HG02885 (cell line): ENCODE data around the gene DCDC1.

Experiments
- ATAC-seq: cut with Tn5 transposase; IDR thresholded peaks from one replicate; pipeline ENCODE4 v1.9.1; 2021; ENCODE audit warnings: mild to moderate bottlenecking; ENCODE audit not compliant: unreplicated experiment, poor library complexity

Gene DCDC1

DNA sequence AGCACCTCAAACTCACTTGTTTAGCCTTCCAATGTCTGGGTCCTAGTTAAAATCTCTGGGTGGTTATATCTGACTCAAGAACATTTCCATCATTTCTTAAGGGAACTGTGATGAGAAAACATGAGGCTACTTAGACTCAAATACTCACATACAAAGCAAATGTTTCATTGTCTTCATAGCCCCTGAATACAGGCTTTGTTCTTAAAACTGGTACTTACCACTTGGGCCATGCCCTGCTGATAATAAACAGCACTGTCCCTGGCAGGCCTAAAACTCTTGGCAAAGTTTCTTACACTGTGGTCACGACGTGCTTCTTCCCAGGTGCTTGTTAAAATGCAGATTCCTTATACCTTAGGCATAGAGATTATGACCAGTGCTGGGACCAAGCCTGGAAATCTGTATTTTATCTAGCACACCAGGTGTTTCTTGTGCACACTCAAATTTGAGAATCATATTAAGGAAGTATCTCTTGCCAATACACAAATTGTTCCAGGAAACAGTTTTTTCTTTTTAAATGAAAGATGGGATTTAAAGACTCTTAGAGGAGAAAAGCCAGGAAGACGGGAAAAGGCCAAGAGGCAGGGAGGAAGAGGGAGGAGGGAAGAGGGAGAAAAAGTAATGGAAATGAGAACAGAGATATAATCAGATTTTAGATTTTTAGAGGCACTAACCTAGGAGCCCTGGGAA, 495.5 kb downstream of the DCDC1 start:
- no peak for ATAC-seq

DNA sequence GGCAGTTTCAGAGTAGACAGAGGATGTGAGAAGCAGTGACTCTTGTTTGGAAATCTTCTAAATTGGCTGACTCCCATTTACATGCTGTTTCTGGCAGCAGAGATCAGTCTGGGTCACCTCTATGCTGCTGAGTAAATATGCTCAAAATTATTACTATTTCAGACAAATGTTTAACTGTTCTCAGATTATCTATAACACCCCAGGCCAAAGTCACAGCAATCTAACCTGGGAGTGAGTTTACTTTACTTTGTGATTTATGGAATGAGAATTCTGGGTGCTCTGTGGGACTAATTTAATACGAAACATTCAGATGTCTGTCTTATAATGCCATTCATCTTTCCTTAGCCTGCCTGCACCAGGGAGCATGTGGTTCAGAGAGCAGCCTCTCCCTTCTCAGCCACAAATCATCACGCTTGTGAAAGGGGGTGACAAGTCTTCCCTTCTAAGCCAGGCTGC, 500.9 kb downstream of the DCDC1 start:
- no peak for ATAC-seq

DNA sequence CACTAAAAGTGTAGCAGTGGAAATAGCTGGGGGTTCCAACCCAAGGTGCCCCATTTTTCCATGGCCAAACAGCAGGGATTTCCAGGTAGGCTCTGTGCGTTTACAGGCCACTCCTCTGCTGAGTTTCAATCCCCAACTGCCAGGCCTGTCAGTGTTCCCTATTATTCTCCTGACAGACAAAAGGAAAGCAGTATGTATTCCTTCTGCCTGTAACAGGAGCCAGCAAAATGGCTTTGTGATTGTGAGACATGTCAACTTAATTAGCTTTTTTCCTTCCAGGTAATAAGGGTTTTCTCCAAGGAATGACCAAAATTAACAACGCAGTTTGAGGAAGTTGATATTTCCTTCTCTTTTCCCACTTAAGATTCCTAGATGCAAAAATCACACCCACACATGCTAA, 506.3 kb downstream of the DCDC1 start:
- ATAC-seq, result no peak

DNA sequence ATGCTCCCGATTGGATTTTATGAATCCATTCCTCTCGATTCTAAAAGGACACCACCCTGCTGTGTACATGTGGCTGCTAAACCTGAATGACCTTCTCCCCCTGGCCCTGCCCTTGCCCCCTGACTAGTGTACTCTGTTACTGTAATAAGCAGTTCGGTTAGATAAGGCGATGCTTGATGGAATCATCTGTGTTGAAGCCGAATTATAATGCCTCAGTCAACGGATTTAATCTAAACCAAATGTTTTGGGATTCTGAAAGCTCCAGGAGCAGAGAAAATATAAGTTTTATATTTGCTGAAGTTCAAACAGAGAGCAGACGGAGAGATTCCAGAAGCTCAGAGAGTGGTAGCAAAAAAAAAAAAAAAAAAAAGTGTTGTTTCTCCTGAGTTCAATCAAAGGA, 508.0 kb downstream of the DCDC1 start:
- no peak for ATAC-seq

DNA sequence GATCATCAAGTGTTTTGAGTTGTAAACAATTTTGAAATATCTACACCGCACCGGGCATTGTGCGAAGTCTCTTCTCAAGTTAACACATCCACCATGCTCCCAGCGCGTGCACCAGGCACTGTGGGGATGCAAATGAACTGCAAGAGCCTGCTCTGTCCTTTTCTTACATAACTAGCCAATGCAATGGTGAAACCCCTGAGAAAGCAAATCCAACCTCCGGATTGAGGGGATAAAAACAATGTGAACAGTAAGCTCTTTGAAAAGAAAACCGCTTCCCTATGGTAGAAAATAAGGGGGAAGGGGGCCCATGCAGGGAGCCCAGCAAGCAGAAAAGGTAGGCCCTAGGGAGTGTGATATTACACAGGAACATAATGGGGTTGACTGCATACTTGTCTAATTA, 508.5 kb downstream of the DCDC1 start:
- ATAC-seq, result no peak

GRCh38 chr11:30860146-30860545, 509.4 kb downstream of the DCDC1 start:
- ATAC-seq, result no peak

- ATAC-seq, result no peak
Measured at GRCh38 chr11:30859669-30860068, 509.9 kb downstream of the DCDC1 start.

DNA sequence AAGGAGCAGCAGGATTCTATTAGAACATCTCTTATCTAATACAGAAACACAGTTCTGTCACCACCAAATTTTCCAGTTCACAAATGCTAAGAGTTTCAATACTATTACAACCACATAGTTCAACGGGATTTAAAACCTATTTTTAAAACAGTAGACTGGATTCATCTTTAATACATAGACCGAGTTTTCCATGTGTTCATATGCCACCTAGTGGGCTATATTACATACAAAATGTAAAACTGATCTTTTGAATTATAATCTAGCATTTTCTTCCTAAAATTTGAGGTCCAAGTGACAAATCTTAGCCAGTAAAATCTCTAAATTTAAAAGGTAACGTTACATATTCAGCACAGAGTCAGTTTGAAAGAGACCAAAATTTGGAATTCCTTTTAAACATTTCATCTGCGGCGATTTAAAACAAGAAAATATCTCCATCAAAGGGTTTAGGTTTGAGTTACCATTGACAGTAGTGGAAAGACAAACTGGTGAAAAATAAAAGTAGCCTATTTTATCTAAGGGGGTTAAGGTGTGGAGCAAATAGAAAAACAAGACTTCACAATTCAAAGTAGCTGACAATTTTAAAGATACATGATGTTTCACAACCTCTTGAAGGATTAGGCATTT, 514.0 kb downstream of the DCDC1 start:
- ATAC-seq, result no peak

GRCh38 chr11:30853439-30853838, 516.1 kb downstream of the DCDC1 start:
- no peak for ATAC-seq

GRCh38 chr11:30852645-30853044, 516.9 kb downstream of the DCDC1 start:
- no peak for ATAC-seq

DNA sequence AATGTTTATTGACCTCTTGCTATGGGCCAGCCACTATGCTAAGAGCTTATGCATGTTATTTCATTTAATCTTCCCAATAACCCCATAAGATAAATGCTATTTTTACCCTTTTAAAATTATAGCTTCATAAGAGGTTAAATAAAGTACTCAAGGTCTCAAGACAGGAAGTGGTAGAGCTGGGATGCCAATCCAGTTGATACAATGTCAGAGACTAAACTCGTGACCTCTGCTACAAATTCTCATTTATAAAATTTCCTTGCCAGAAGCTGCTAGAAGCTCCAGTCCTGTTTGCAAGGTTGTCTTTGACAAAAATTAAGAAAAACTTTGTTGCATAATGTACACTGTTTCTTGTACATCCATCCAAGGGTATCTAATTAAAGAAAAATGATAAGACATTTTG, 517.4 kb downstream of the DCDC1 start:
- ATAC-seq, result no peak

GRCh38 chr11:30837252-30837651, 532.3 kb downstream of the DCDC1 start:
- no peak for ATAC-seq

GRCh38 chr11:30832831-30833230, 536.7 kb downstream of the DCDC1 start:
- no peak for ATAC-seq

- ATAC-seq, result no peak
Measured at GRCh38 chr11:30830681-30831080, 538.9 kb downstream of the DCDC1 start.

- ATAC-seq, result no peak
Measured at GRCh38 chr11:30826911-30827310, 542.6 kb downstream of the DCDC1 start.

DNA sequence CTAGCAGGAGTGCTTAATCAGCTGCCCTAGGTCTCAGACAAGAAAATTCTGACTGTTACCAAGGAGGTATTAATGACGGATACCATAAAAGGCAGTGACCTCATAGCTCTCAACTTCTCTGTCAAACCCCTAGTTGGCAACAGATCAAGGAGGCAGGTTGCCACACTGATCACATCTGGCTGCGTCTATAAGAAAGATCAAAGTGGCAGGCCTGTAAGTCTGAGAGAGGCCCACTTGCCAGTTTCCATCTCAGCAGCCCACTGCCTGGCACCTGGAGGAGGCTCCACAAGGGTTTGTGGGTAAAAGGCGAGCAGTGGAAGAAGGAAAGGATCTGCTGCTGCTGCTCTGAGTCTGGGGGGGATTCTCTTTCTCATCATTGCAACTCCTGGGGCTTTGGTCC, 543.8 kb downstream of the DCDC1 start:
- no peak for ATAC-seq

- ATAC-seq, result no peak
Measured at GRCh38 chr11:30823119-30823518, 546.4 kb downstream of the DCDC1 start.

- ATAC-seq, result no peak
Measured at GRCh38 chr11:30821438-30821965, 548.0 kb downstream of the DCDC1 start.

- ATAC-seq, result no peak
Measured at GRCh38 chr11:30818721-30819120, 550.8 kb downstream of the DCDC1 start.

GRCh38 chr11:30816959-30817880, 552.3 kb downstream of the DCDC1 start:
- no peak for ATAC-seq

GRCh38 chr11:30815619-30816018, 553.9 kb downstream of the DCDC1 start:
- no peak for ATAC-seq
